WERI-Rb-1 (cell line): ENCODE results near the gene KIAA0408.

Experiments used
- DNase-seq: peaks from one replicate; pipeline ENCODE4 v3.0.0-alpha.2; 2020
- H3K27ac ChIP-seq: fragments of 250-450 bp; sonication (Bioruptor Pico); 2 replicates; pipeline ENCODE4 v1.5.1; 2020; ENCODE audit warnings: mild to moderate bottlenecking, moderate library complexity
- H3K27me3 ChIP-seq: fragments of 250-450 bp; sonication (Bioruptor Pico); 2 replicates; pipeline ENCODE4 v1.5.1; 2021; ENCODE audit warnings: mild to moderate bottlenecking, low read depth, moderate library complexity; ENCODE audit not compliant: insufficient read depth, severe bottlenecking
- H3K36me3 ChIP-seq: fragments of 250-450 bp; sonication (Bioruptor Pico); 2 replicates; pipeline ENCODE4 v1.5.1; 2020; ENCODE audit warnings: mild to moderate bottlenecking, moderate library complexity
- H3K4me3 ChIP-seq: 2 replicates; pipeline ENCODE4 v1.5.1; 2011; ENCODE audit warnings: low read depth, mild to moderate bottlenecking, control low read depth, low read length
- H3K9me3 ChIP-seq: fragments of 250-450 bp; sonication (Bioruptor Pico); 2 replicates; pipeline ENCODE4 v1.5.1; 2021; ENCODE audit warnings: mild to moderate bottlenecking, moderate library complexity; ENCODE audit not compliant: severe bottlenecking
- CTCF ChIP-seq: IDR thresholded peaks from 2 replicates; pipeline ENCODE4 v1.5.1; 2011; ENCODE audit warnings: low read depth, mild to moderate bottlenecking, control low read depth, inconsistent platforms, low read length

The KIAA0408 gene

GRCh38 chr6:127481628-127482027 is 22.4 kb upstream of the KIAA0408 start:
- H3K9me3 ChIP-seq: no peaks in the 10 kb centered on the region
- H3K27ac ChIP-seq: no peak overlapping the region
- DNase-seq: no peak
- H3K4me3 ChIP-seq: no peak overlapping the region
- no peaks in the 10 kb centered on the region for H3K27me3 ChIP-seq
- H3K36me3 ChIP-seq: peaks cover 94% of the 10 kb centered on the region
- TF ChIP-seq CTCF: no peak

GRCh38 chr6:127481111-127481510 is 21.9 kb upstream of the KIAA0408 start:
- Histone ChIP-seq H3K36me3 (peaks cover 94% of the 10 kb centered on the region), H3K27ac (no peak overlapping the region), H3K4me3 (no peak overlapping the region), H3K27me3 (no peaks in the 10 kb centered on the region), H3K9me3 (no peaks in the 10 kb centered on the region)
- TF ChIP-seq CTCF: no peak
- DNase-seq: no peak

- no peak for DNase-seq
- Histone ChIP-seq H3K36me3 (peaks cover 96% of the 10 kb centered on the region), H3K4me3 (no peak overlapping the region), H3K9me3 (no peaks in the 10 kb centered on the region), H3K27me3 (no peaks in the 10 kb centered on the region), H3K27ac (no peak overlapping the region)
- TF ChIP-seq CTCF: no peak
Measured at GRCh38 chr6:127477658-127478057, 18.5 kb upstream of the KIAA0408 start.

- no peaks in the 10 kb centered on the region for H3K27me3 ChIP-seq
- TF ChIP-seq CTCF: no peak
- no peak for DNase-seq
- H3K9me3 ChIP-seq: no peaks in the 10 kb centered on the region
- no peak overlapping the region for H3K4me3 ChIP-seq
- H3K27ac ChIP-seq: no peak overlapping the region
- peaks cover 96% of the 10 kb centered on the region for H3K36me3 ChIP-seq
Measured at GRCh38 chr6:127475823-127476176, 16.6 kb upstream of the KIAA0408 start.

- no peak for TF ChIP-seq CTCF
- Histone ChIP-seq H3K4me3 (no peak overlapping the region), H3K27me3 (no peaks in the 10 kb centered on the region), H3K36me3 (peaks cover 94% of the 10 kb centered on the region), H3K9me3 (no peaks in the 10 kb centered on the region), H3K27ac (no peak overlapping the region)
- DNase-seq: no peak
Measured at GRCh38 chr6:127475135-127475822, 16.1 kb upstream of the KIAA0408 start.
